Endodermal cell (in vitro differentiated cells): ENCODE measurements around the gene NUDCD3. TPM values are rescaled to one million over a fixed set of nuclear protein-coding genes. Genes with fewer than 3 reads are reported as not detected.

Source experiments
- DNase-seq: peaks from one replicate; pipeline ENCODE4 v3.0.0-alpha.2; 2017
- H3K27ac ChIP-seq: 2 replicates; pipeline ENCODE4 v1.5.1; 2013; ENCODE audit warnings: mild to moderate bottlenecking, low read depth, low read length, moderate library complexity
- H3K27me3 ChIP-seq: 2 replicates; pipeline ENCODE4 v1.6.1; 2013; ENCODE audit warnings: mild to moderate bottlenecking, low read length, moderate library complexity; ENCODE audit not compliant: insufficient read depth, control insufficient read depth, poor library complexity, severe bottlenecking
- H3K36me3 ChIP-seq: 2 replicates; pipeline ENCODE4 v1.7.0; 2013; ENCODE audit warnings: mild to moderate bottlenecking, low read length, moderate library complexity; ENCODE audit not compliant: control insufficient read depth, insufficient read depth
- H3K4me1 ChIP-seq: one replicate; pipeline ENCODE4 v1.7.0; 2013; ENCODE audit warnings: low read length; ENCODE audit not compliant: control insufficient read depth, insufficient read depth
- H3K4me3 ChIP-seq: 2 replicates; pipeline ENCODE4 v1.5.1; 2013; ENCODE audit warnings: mild to moderate bottlenecking, low read length, moderate library complexity
- H3K9ac ChIP-seq: 2 replicates; pipeline ENCODE4 v1.6.1; 2013; ENCODE audit warnings: mild to moderate bottlenecking, low read length, moderate library complexity; ENCODE audit not compliant: poor library complexity, severe bottlenecking; ENCODE audit errors: extremely low read depth
- H3K9me3 ChIP-seq: 2 replicates; pipeline ENCODE4 v1.6.1; 2013; ENCODE audit warnings: mild to moderate bottlenecking, low read length, moderate library complexity; ENCODE audit not compliant: control insufficient read depth
- H3K27ac Mint-ChIP-seq: 2 replicates; pipeline ENCODE4 v1.8.0; 2020; ENCODE audit warnings: mixed read lengths
- H3K27me3 Mint-ChIP-seq: 2 replicates; pipeline ENCODE4 v1.8.0; 2021; ENCODE audit warnings: mild to moderate bottlenecking, mixed read lengths; ENCODE audit not compliant: insufficient read depth
- H3K36me3 Mint-ChIP-seq: 2 replicates; pipeline ENCODE4 v1.8.0; 2020; ENCODE audit warnings: low read depth, mixed read lengths
- H3K4me1 Mint-ChIP-seq: 2 replicates; pipeline ENCODE4 v1.8.0; 2020; ENCODE audit warnings: mixed read lengths
- H3K4me3 Mint-ChIP-seq: 2 replicates; pipeline ENCODE4 v1.8.0; 2020; ENCODE audit warnings: mild to moderate bottlenecking, moderate library complexity, mixed read lengths
- H3K9me3 Mint-ChIP-seq: 2 replicates; pipeline ENCODE4 v1.8.0; 2020; ENCODE audit warnings: mild to moderate bottlenecking, mixed read lengths
- CTCF ChIP-seq: fragments of 200-600 bp; sonication (generic); conservative IDR thresholded peaks from 2 replicates; pipeline ENCODE4 v1.5.0; 2021; ENCODE audit warnings: antibody characterized with exemption, mild to moderate bottlenecking
- WGBS, 2 experiments: methylation state at CpG; one replicate each; pipeline versions ENCODE4 v1.1.5 to v1.1.7; 2013; ENCODE audit warnings: missing lambda C conversion rate in 2 of 2, mixed read lengths in 1 of 2; ENCODE audit not compliant: insufficient coverage in 1 of 2, insufficient read length in 1 of 2; 5-methylcytosine and 5-hydroxymethylcytosine counted together
- total RNA-seq, 2 donors: library from RNA; stranded (reverse); fragmentation: NEBNext Ultra II Directional in 1 of 2; extraction: Animal tissue kit (Norgen Biotek cat#: 25700) in 1 of 2; gene quantifications; 2 replicates in 1 of 2; 3 replicates in 1 of 2; pipeline ENCODE4 v1.2.1, GENCODE V29; 2021

The NUDCD3 gene
- total RNA-seq, 2 donors from 2014 or later, result 80.8 to 116 TPM

- no peak overlapping the region for H3K4me3 ChIP-seq
- peaks cover 3% of the 10 kb centered on the region for H3K36me3 Mint-ChIP-seq
- no peak overlapping the region for H3K4me3 Mint-ChIP-seq
- peaks cover 4% of the 10 kb centered on the region for H3K4me1 ChIP-seq
- peak overlapping the region; percentile 20 for H3K27ac Mint-ChIP-seq
- WGBS, 2 experiments, result 91 to 95% methylated on average over 6 to 10 of the region's 10 CpGs
- H3K9me3 ChIP-seq, result no peaks in the 10 kb centered on the region
- H3K27ac ChIP-seq, result no peak overlapping the region
- H3K36me3 ChIP-seq, result peaks cover 19% of the 10 kb centered on the region
- H3K27me3 Mint-ChIP-seq, result no peaks in the 10 kb centered on the region
- TF ChIP-seq CTCF, result no peak
- DNase-seq, result no peak
- H3K9ac ChIP-seq, result no peak overlapping the region
- no peaks in the 10 kb centered on the region for H3K9me3 Mint-ChIP-seq
- H3K4me1 Mint-ChIP-seq, result peaks cover 5% of the 10 kb centered on the region
- H3K27me3 ChIP-seq, result no peaks in the 10 kb centered on the region
Observed at GRCh38 chr7:44433255-44434022, 57.0 kb downstream of the NUDCD3 start.

- H3K9me3 Mint-ChIP-seq, result no peaks in the 10 kb centered on the region
Observed at GRCh38 chr7:44432381-44432977, 58.0 kb downstream of the NUDCD3 start.

GRCh38 chr7:44431091-44431608, 59.3 kb downstream of the NUDCD3 start:
- TF ChIP-seq CTCF, result peak; percentile 75
- peaks cover 9% of the 10 kb centered on the region for H3K36me3 Mint-ChIP-seq
- no peak overlapping the region for H3K9ac ChIP-seq
- peak overlapping the region; percentile 56 for H3K27ac Mint-ChIP-seq
- 89 to 100% methylated on average over 1 to 2 of the region's 2 CpGs for WGBS, 2 experiments
- H3K27ac ChIP-seq, result no peak overlapping the region
- peaks cover 4% of the 10 kb centered on the region for H3K4me1 ChIP-seq
- H3K27me3 Mint-ChIP-seq, result no peaks in the 10 kb centered on the region
- H3K9me3 ChIP-seq, result no peaks in the 10 kb centered on the region
- peak; percentile 87 for DNase-seq
- H3K9me3 Mint-ChIP-seq, result no peaks in the 10 kb centered on the region
- no peaks in the 10 kb centered on the region for H3K27me3 ChIP-seq
- H3K36me3 ChIP-seq, result peaks cover 27% of the 10 kb centered on the region
- no peak overlapping the region for H3K4me3 Mint-ChIP-seq
- peaks cover 5% of the 10 kb centered on the region for H3K4me1 Mint-ChIP-seq
- H3K4me3 ChIP-seq, result no peak overlapping the region

More at GRCh38 chr7:44432381-44432977, 58.0 kb downstream of the NUDCD3 start:
- Mint-ChIP-seq H3K4me3 (no peak overlapping the region), H3K27me3 (no peaks in the 10 kb centered on the region), H3K27ac (no peak overlapping the region), H3K36me3 (peaks cover 3% of the 10 kb centered on the region), H3K4me1 (peaks cover 5% of the 10 kb centered on the region)
- TF ChIP-seq CTCF, result no peak
- WGBS, 2 experiments, result 80 to 93% methylated on average over 1 to 6 of the region's 6 CpGs
- Histone ChIP-seq H3K4me1 (peaks cover 4% of the 10 kb centered on the region), H3K9me3 (no peaks in the 10 kb centered on the region), H3K36me3 (peaks cover 22% of the 10 kb centered on the region), H3K4me3 (no peak overlapping the region), H3K9ac (no peak overlapping the region), H3K27ac (no peak overlapping the region), H3K27me3 (no peaks in the 10 kb centered on the region)
- no peak for DNase-seq
